HEK293 (cell line): ENCODE data around the gene CSNK1G3.

Experiments
- CTCF ChIA-PET: fragments of 350-600 bp; formaldehyde crosslinking; extraction: SDS; loops from one replicate; lab custom pipeline; 2021; ENCODE audit warnings: antibody characterized with exemption; lab: Yijun Ruan, JAX
- POLR2A ChIA-PET: fragments of 300-600 bp; formaldehyde crosslinking; extraction: SDS; loops from one replicate; lab custom pipeline; 2020; ENCODE audit warnings: antibody characterized with exemption, inconsistent platforms; lab: Yijun Ruan, JAX
- H3K27ac ChIP-seq: fragments of 200-500 bp; sonication (Bioruptor generic); 2 replicates; pipeline ENCODE4 v1.5.1; 2014; ENCODE audit warnings: low read depth, low read length, control low read depth, inconsistent platforms; ENCODE audit errors: extremely low read depth
- H3K36me3 ChIP-seq, 2 experiments: fragments of 200-500 bp in 1 of 2; sonication (Bioruptor generic) in 1 of 2; 1 replicate in 1 of 2; 2 replicates in 1 of 2; pipeline ENCODE4 v1.5.1; 2014 to 2017; ENCODE audit warnings: inconsistent platforms in 2 of 2, low read length in 2 of 2; ENCODE audit not compliant: control insufficient read depth in 2 of 2, insufficient read depth in 1 of 2
- H3K4me1 ChIP-seq: fragments of 200-500 bp; sonication (Bioruptor generic); 2 replicates; pipeline ENCODE4 v1.5.1; 2014; ENCODE audit warnings: mild to moderate bottlenecking, low read length, inconsistent platforms; ENCODE audit not compliant: control insufficient read depth, insufficient read depth
- H3K4me3 ChIP-seq: 2 replicates; pipeline ENCODE4 v1.5.1; 2011; ENCODE audit warnings: low read depth, mild to moderate bottlenecking, control low read depth, low read length, moderate library complexity
- H3K9me3 ChIP-seq: fragments of 200-500 bp; sonication (Bioruptor generic); 2 replicates; pipeline ENCODE4 v1.5.1; 2014; ENCODE audit warnings: low read depth, low read length, inconsistent platforms; ENCODE audit not compliant: control insufficient read depth, insufficient read depth
- FEZF1 ChIP-seq: fragments of 450-650 bp; formaldehyde crosslinking; IDR thresholded peaks from 2 replicates; pipeline ENCODE4 v1.5.1; 2016; ENCODE audit warnings: missing biosample characterization, missing genetic modification characterization
- GLI2 ChIP-seq: fragments of 450-650 bp; formaldehyde crosslinking; IDR thresholded peaks from 2 replicates; pipeline ENCODE4; 2017; ENCODE audit warnings: missing biosample characterization, missing genetic modification characterization, low read depth, borderline replicate concordance
- GLI4 ChIP-seq: fragments of 450-650 bp; formaldehyde crosslinking; IDR thresholded peaks from 2 replicates; pipeline ENCODE4 v1.5.1; 2016; ENCODE audit warnings: missing biosample characterization, missing genetic modification characterization
- HIC1 ChIP-seq: fragments of 450-650 bp; formaldehyde crosslinking; IDR thresholded peaks from 2 replicates; pipeline ENCODE4 v1.5.1; 2016; ENCODE audit warnings: missing biosample characterization, missing genetic modification characterization
- HOXD13 ChIP-seq: sonication (generic); formaldehyde crosslinking; IDR thresholded peaks from 2 replicates; pipeline ENCODE4 v1.8.0; 2022; ENCODE audit warnings: missing genetic modification reagents, borderline replicate concordance
- KLF10 ChIP-seq: fragments of 450-650 bp; IDR thresholded peaks from 2 replicates; pipeline ENCODE4 v1.5.1; 2018; ENCODE audit warnings: missing biosample characterization, mild to moderate bottlenecking, missing genetic modification characterization
- SP7 ChIP-seq: fragments of 450-650 bp; formaldehyde crosslinking; IDR thresholded peaks from 2 replicates; pipeline ENCODE4 v1.5.1; 2016; ENCODE audit warnings: missing biosample characterization, missing genetic modification characterization
- YY1 ChIP-seq: fragments of 450-650 bp; formaldehyde crosslinking; IDR thresholded peaks from 2 replicates; pipeline ENCODE4 v1.5.1; 2018; ENCODE audit warnings: missing biosample characterization, missing genetic modification characterization
- ZBTB21 ChIP-seq: fragments of 450-650 bp; formaldehyde crosslinking; IDR thresholded peaks from 2 replicates; pipeline ENCODE4 v1.5.1; 2017; ENCODE audit warnings: missing biosample characterization, missing genetic modification characterization
- ZNF18 ChIP-seq: fragments of 450-650 bp; formaldehyde crosslinking; IDR thresholded peaks from 2 replicates; pipeline ENCODE4 v1.5.1; 2016; ENCODE audit warnings: missing biosample characterization, missing genetic modification characterization
- ZNF223 ChIP-seq: fragments of 450-650 bp; formaldehyde crosslinking; IDR thresholded peaks from 2 replicates; pipeline ENCODE4 v1.5.1; 2016; ENCODE audit warnings: missing biosample characterization, missing genetic modification characterization
- ZNF398 ChIP-seq: fragments of 450-650 bp; formaldehyde crosslinking; IDR thresholded peaks from 2 replicates; pipeline ENCODE4 v1.5.1; 2017; ENCODE audit warnings: missing biosample characterization, missing genetic modification characterization
- ZNF416 ChIP-seq: fragments of 450-650 bp; formaldehyde crosslinking; IDR thresholded peaks from 2 replicates; pipeline ENCODE4 v1.5.1; 2016; ENCODE audit warnings: missing biosample characterization, missing genetic modification characterization
- ZNF433 ChIP-seq: fragments of 450-650 bp; formaldehyde crosslinking; IDR thresholded peaks from 2 replicates; pipeline ENCODE4 v1.5.1; 2016; ENCODE audit warnings: missing biosample characterization, missing genetic modification characterization, low read depth
- ZNF513 ChIP-seq: fragments of 450-650 bp; IDR thresholded peaks from 2 replicates; pipeline ENCODE4 v1.5.1; 2018; ENCODE audit warnings: missing biosample characterization, missing genetic modification characterization
- ZNF514 ChIP-seq: fragments of 450-650 bp; formaldehyde crosslinking; IDR thresholded peaks from 2 replicates; pipeline ENCODE4 v1.5.1; 2016; ENCODE audit warnings: missing biosample characterization, missing genetic modification characterization
- ZNF544 ChIP-seq: fragments of 450-650 bp; formaldehyde crosslinking; IDR thresholded peaks from 2 replicates; pipeline ENCODE4 v1.5.0; 2017; ENCODE audit warnings: missing biosample characterization, missing genetic modification characterization
- ZNF580 ChIP-seq: fragments of 450-650 bp; formaldehyde crosslinking; IDR thresholded peaks from 2 replicates; pipeline ENCODE4 v1.5.1; 2016; ENCODE audit warnings: missing biosample characterization, missing genetic modification characterization
- ZNF596 ChIP-seq: fragments of 450-650 bp; IDR thresholded peaks from 2 replicates; pipeline ENCODE4 v1.5.0; 2018; ENCODE audit warnings: missing biosample characterization, mild to moderate bottlenecking, missing genetic modification characterization, moderate library complexity
- ZNF600 ChIP-seq: fragments of 450-650 bp; formaldehyde crosslinking; IDR thresholded peaks from 2 replicates; pipeline ENCODE4 v1.5.1; 2016; ENCODE audit warnings: missing biosample characterization, missing genetic modification characterization
- ZNF621 ChIP-seq: fragments of 450-650 bp; formaldehyde crosslinking; IDR thresholded peaks from 2 replicates; pipeline ENCODE4 v1.5.1; 2017; ENCODE audit warnings: missing biosample characterization, missing genetic modification characterization
- ZNF623 ChIP-seq: fragments of 450-650 bp; formaldehyde crosslinking; IDR thresholded peaks from 2 replicates; pipeline ENCODE4 v1.5.1; 2016; ENCODE audit warnings: missing biosample characterization, missing genetic modification characterization
- ZNF654 ChIP-seq: fragments of 450-650 bp; formaldehyde crosslinking; IDR thresholded peaks from 2 replicates; pipeline ENCODE4 v1.5.1; 2016; ENCODE audit warnings: low read depth, missing biosample characterization, missing genetic modification characterization
- ZNF701 ChIP-seq: fragments of 450-650 bp; formaldehyde crosslinking; IDR thresholded peaks from 2 replicates; pipeline ENCODE4 v1.5.1; 2016; ENCODE audit warnings: missing biosample characterization, missing genetic modification characterization
- ZNF776 ChIP-seq: fragments of 450-650 bp; formaldehyde crosslinking; IDR thresholded peaks from 2 replicates; pipeline ENCODE4 v1.5.0; 2017; ENCODE audit warnings: missing biosample characterization, missing genetic modification characterization, borderline replicate concordance
- ZSCAN30 ChIP-seq: fragments of 450-650 bp; IDR thresholded peaks from 2 replicates; pipeline ENCODE4 v1.5.1; 2018; ENCODE audit warnings: missing biosample characterization, mild to moderate bottlenecking, missing genetic modification characterization, moderate library complexity

Gene CSNK1G3

GRCh38 chr5:123545506-123545905 lies 33.5 kb downstream of the CSNK1G3 start:
- POLR2A ChIA-PET = no interaction called here
- TF ChIP-seq ZBTB21 (no peak), GLI4 (no peak), ZNF544 (no peak), HIC1 (tag by site-specific recombination) (no peak), ZNF621 (no peak), ZNF398 (no peak), ZNF623 (tag by site-specific recombination) (no peak), ZNF580 (tag by site-specific recombination) (no peak)
- CTCF ChIA-PET = interaction anchor here (0.7 to 1.0 kb wide), 2 partner anchors 122 to 181 kb away, joined by 3 read pairs; partner anchors contain the start of gene CEP120

GRCh38 chr5:123546657-123547056 lies 34.7 kb downstream of the CSNK1G3 start:
- Histone ChIP-seq H3K4me3 (no peak overlapping the region), H3K27ac (no peak overlapping the region), H3K9me3 (no peaks in the 10 kb centered on the region), H3K36me3 (peaks cover 0 to 6% of the 10 kb centered on the region in 2 experiments; a peak in 2 of 3 replicates), H3K4me1 (no peaks in the 10 kb centered on the region)
- POLR2A ChIA-PET = no interaction called here
- TF ChIP-seq ZNF701 = no peak
- no peak for TF ChIP-seq SP7 (tag by site-specific recombination)
- no peak for TF ChIP-seq FEZF1 (tag by site-specific recombination)
- no peak for TF ChIP-seq KLF10 (tag by site-specific recombination)
- no peak for TF ChIP-seq HOXD13 (CRISPR knock-in tag)
- TF ChIP-seq ZNF223 (tag by site-specific recombination) = no peak
- no peak for TF ChIP-seq ZNF776
- no peak for TF ChIP-seq ZNF513 (tag by site-specific recombination)
- TF ChIP-seq ZNF433 (tag by site-specific recombination) = no peak
- no peak for TF ChIP-seq GLI2 (tag by site-specific recombination)
- no peak for TF ChIP-seq ZNF514 (tag by site-specific recombination)
- TF ChIP-seq ZSCAN30 = no peak
- TF ChIP-seq YY1 (tag by site-specific recombination) = no peak
- no peak for TF ChIP-seq ZNF18 (tag by site-specific recombination)
- no peak for TF ChIP-seq ZNF416
- no peak for TF ChIP-seq ZNF596
- no peak for TF ChIP-seq ZNF654 (tag by site-specific recombination)
- TF ChIP-seq ZNF600 (tag by site-specific recombination) = no peak
- CTCF ChIA-PET = no interaction called here

More at GRCh38 chr5:123545506-123545905, 33.5 kb downstream of the CSNK1G3 start:
- Histone ChIP-seq H3K27ac (no peak overlapping the region), H3K4me3 (no peak overlapping the region), H3K36me3 (peaks cover 0 to 6% of the 10 kb centered on the region in 2 experiments), H3K9me3 (no peaks in the 10 kb centered on the region), H3K4me1 (no peaks in the 10 kb centered on the region)
